ENCODE measurements around the gene POLR2E.

Gene POLR2E

GRCh38 chr19:1050989-1051788, 44.0 kb downstream of the POLR2E start:
- no peaks in the 10 kb centered on the region for H3F3A ChIP-seq (ENCODE audit: control insufficient read depth, insufficient read depth)
- H3K79me2 ChIP-seq (ENCODE audit: control insufficient read depth, low read length) = no peaks in the 10 kb centered on the region
- no peak overlapping the region for H3K4me3 ChIP-seq (ENCODE audit: low read length)
- no peaks in the 10 kb centered on the region for H3K4me1 ChIP-seq (ENCODE audit: control insufficient read depth, low read length)
- no peaks in the 10 kb centered on the region for H3K9me2 ChIP-seq (replicated peaks; ENCODE audit: control insufficient read depth, low read length)
- no peak for TF ChIP-seq EZH2phosphoT487 (IDR thresholded peaks at IDR 0.05; ENCODE audit: borderline replicate concordance, low read length)
- TF ChIP-seq, protein P1, sequence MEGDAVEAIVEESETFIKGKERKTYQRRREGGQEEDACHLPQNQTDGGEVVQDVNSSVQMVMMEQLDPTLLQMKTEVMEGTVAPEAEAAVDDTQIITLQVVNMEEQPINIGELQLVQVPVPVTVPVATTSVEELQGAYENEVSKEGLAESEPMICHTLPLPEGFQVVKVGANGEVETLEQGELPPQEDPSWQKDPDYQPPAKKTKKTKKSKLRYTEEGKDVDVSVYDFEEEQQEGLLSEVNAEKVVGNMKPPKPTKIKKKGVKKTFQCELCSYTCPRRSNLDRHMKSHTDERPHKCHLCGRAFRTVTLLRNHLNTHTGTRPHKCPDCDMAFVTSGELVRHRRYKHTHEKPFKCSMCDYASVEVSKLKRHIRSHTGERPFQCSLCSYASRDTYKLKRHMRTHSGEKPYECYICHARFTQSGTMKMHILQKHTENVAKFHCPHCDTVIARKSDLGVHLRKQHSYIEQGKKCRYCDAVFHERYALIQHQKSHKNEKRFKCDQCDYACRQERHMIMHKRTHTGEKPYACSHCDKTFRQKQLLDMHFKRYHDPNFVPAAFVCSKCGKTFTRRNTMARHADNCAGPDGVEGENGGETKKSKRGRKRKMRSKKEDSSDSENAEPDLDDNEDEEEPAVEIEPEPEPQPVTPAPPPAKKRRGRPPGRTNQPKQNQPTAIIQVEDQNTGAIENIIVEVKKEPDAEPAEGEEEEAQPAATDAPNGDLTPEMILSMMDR (IDR thresholded peaks at IDR 0.05; ENCODE audit: low read depth, low read length, poor library complexity, severe bottlenecking) = no peak
- H3K4me2 ChIP-seq (ENCODE audit: low read length) = no peak overlapping the region
- H4K20me1 ChIP-seq (ENCODE audit: control insufficient read depth, insufficient read depth, low read depth, low read length) = no peaks in the 10 kb centered on the region
- H3K9me3 ChIP-seq (ENCODE audit: control insufficient read depth, insufficient read depth, low read length) = no peaks in the 10 kb centered on the region
- no peaks in the 10 kb centered on the region for H3K27me3 ChIP-seq (ENCODE audit: control insufficient read depth, low read length)
- H3K27ac ChIP-seq (ENCODE audit: low read depth, low read length) = no peak overlapping the region
- H3K36me3 ChIP-seq (ENCODE audit: control insufficient read depth, low read length) = peaks cover 23% of the 10 kb centered on the region; the same call in 1 of the 2 replicates

DNA sequence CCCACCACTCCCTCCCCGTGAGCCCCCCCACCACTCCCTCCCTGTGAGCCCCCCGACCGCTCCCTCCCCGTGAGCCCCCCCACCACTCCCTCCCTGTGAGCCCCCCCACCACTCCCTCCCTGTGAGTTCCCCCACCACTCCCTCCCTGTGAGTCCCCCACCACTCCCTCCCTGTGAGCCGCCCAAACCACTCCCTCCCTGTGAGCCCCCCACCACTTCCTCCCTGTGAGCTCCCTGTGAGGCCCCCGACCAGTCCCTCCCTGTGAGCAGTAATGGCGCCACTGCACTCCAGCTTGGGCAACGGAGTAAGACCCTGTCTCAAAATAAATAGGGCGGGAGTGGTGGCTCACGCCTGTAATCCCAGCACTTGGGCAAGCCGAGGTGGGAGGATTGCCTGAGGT, 45.4 kb downstream of the POLR2E start:
- H4K20me1 ChIP-seq (ENCODE audit: control insufficient read depth, insufficient read depth, low read depth, low read length) = no peaks in the 10 kb centered on the region
- no peak overlapping the region for H3K4me3 ChIP-seq (ENCODE audit: low read length)
- H3K36me3 ChIP-seq (ENCODE audit: control insufficient read depth, low read length) = peaks cover 34% of the 10 kb centered on the region
- H3K79me2 ChIP-seq (ENCODE audit: control insufficient read depth, low read length) = no peaks in the 10 kb centered on the region
- no peaks in the 10 kb centered on the region for H3K9me2 ChIP-seq (replicated peaks; ENCODE audit: control insufficient read depth, low read length)
- no peaks in the 10 kb centered on the region for H3K4me1 ChIP-seq (ENCODE audit: control insufficient read depth, low read length)
- H3K27ac ChIP-seq (ENCODE audit: low read depth, low read length) = no peak overlapping the region
- H3K4me2 ChIP-seq (ENCODE audit: low read length) = no peak overlapping the region
- no peaks in the 10 kb centered on the region for H3K9me3 ChIP-seq (ENCODE audit: control insufficient read depth, insufficient read depth, low read length)
- H3F3A ChIP-seq (ENCODE audit: control insufficient read depth, insufficient read depth) = no peaks in the 10 kb centered on the region
- H3K27me3 ChIP-seq (ENCODE audit: control insufficient read depth, low read length) = no peaks in the 10 kb centered on the region
- TF ChIP-seq, protein P1 (IDR thresholded peaks at IDR 0.05; ENCODE audit: low read depth, low read length, poor library complexity, severe bottlenecking) = no peak
- no peak for TF ChIP-seq EZH2phosphoT487 (IDR thresholded peaks at IDR 0.05; ENCODE audit: borderline replicate concordance, low read length)

DNA sequence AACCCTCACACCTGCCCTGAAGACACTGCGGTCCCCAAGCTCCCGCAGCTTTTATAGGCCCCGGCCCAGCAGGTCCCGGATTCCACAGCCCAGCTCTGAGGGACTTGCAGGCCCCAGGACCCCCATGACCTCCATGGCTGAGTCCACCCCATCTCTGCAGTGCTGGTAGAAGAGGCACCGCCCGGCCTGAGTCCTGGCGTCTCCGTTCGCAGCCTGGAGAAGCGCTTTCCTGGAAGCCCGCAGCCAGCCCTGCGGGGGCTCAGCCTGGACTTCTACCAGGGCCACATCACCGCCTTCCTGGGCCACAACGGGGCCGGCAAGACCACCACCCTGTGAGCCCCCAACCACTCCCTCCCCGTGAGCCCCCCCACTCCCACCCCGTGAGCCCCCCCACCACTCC, 46.1 kb downstream of the POLR2E start:
- no peaks in the 10 kb centered on the region for H4K20me1 ChIP-seq (ENCODE audit: control insufficient read depth, insufficient read depth, low read depth, low read length)
- peaks cover 32% of the 10 kb centered on the region for H3K36me3 ChIP-seq (ENCODE audit: control insufficient read depth, low read length)
- H3K9me2 ChIP-seq (replicated peaks; ENCODE audit: control insufficient read depth, low read length) = no peaks in the 10 kb centered on the region
- no peak overlapping the region for H3K4me2 ChIP-seq (ENCODE audit: low read length)
- TF ChIP-seq, protein P1 (IDR thresholded peaks at IDR 0.05; ENCODE audit: low read depth, low read length, poor library complexity, severe bottlenecking) = no peak
- no peak for TF ChIP-seq EZH2phosphoT487 (IDR thresholded peaks at IDR 0.05; ENCODE audit: borderline replicate concordance, low read length)
- H3K79me2 ChIP-seq (ENCODE audit: control insufficient read depth, low read length) = no peaks in the 10 kb centered on the region
- H3K4me1 ChIP-seq (ENCODE audit: control insufficient read depth, low read length) = no peaks in the 10 kb centered on the region
- no peaks in the 10 kb centered on the region for H3F3A ChIP-seq (ENCODE audit: control insufficient read depth, insufficient read depth)
- no peaks in the 10 kb centered on the region for H3K27me3 ChIP-seq (ENCODE audit: control insufficient read depth, low read length)
- H3K27ac ChIP-seq (ENCODE audit: low read depth, low read length) = no peak overlapping the region
- H3K4me3 ChIP-seq (ENCODE audit: low read length) = no peak overlapping the region
- no peaks in the 10 kb centered on the region for H3K9me3 ChIP-seq (ENCODE audit: control insufficient read depth, insufficient read depth, low read length)
